Mesodermal cell (in vitro differentiated cells): ENCODE data around the gene SMCHD1.
"Not testable (repeated sequence)": the region's sequence is repeated elsewhere in the genome, so short reads cannot be mapped to it uniquely, and the experiment has no call there.

ENCODE experiments used
- H3K27ac ChIP-seq: 2 replicates; pipeline ENCODE4 v1.7.0; 2013; ENCODE audit warnings: mild to moderate bottlenecking, low read depth, low read length, moderate library complexity; ENCODE audit not compliant: severe bottlenecking
- H3K36me3 ChIP-seq: 2 replicates; pipeline ENCODE4 v1.7.1; 2013; ENCODE audit warnings: mild to moderate bottlenecking, low read length, moderate library complexity; ENCODE audit not compliant: control insufficient read depth, insufficient read depth
- H3K4me1 ChIP-seq: one replicate; pipeline ENCODE4 v1.7.1; 2013; ENCODE audit warnings: mild to moderate bottlenecking, low read length; ENCODE audit not compliant: insufficient read depth, control insufficient read depth, poor library complexity, severe bottlenecking
- H3K4me3 ChIP-seq: 2 replicates; pipeline ENCODE4 v1.7.0; 2013; ENCODE audit warnings: low read length, control low read depth, mild to moderate bottlenecking; ENCODE audit not compliant: insufficient read depth, poor library complexity, severe bottlenecking; ENCODE audit errors: extremely low read depth
- H3K9me3 ChIP-seq: 2 replicates; pipeline ENCODE4 v1.7.1; 2013; ENCODE audit warnings: mild to moderate bottlenecking, low read length, moderate library complexity; ENCODE audit not compliant: control insufficient read depth
- WGBS, 2 experiments: methylation state at CpG; one replicate each; pipeline ENCODE4 v1.1.5; 2013; ENCODE audit warnings: missing lambda C conversion rate in 2 of 2; ENCODE audit not compliant: insufficient coverage in 2 of 2; 5-methylcytosine and 5-hydroxymethylcytosine counted together

The SMCHD1 gene

DNA sequence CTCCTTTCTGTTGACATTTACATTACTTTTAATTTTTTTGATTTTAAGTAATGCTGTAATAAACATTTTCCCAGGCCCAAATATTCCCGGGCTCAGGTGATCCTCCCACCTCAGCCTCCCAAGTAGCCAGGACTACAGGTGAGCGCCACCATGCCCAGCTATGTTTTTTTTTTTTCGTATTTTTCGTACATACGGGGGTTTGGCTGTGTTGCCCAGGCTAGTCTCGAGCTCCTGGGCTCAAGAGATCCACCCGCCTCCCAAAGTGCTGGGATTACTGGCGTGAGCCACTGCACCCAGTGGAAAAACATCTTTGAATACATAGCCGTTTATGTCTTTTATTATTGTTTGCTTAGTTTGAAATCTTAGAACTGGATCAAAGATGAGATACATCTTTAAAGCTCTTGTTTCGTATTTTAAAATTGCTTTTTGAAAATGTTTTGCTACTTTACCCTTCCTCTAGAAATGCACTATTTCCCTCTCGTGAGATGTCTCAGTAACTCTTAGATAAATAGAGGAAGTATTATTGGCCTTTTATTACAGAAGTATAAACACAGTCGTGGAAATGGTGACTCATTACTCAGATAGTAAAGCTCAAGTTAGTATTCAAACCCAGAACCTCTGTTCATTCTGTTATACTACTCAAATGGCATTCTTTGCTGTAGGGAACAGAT, 2.4 kb downstream of the SMCHD1 start:
- 92 to 96% methylated on average over 6 to 7 of the region's 12 CpGs for WGBS, 2 experiments
- Histone ChIP-seq H3K27ac (peak overlapping the region; percentile 58), H3K9me3 (no peaks in the 10 kb centered on the region), H3K4me1 (peaks cover 4% of the 10 kb centered on the region), H3K36me3 (peaks cover 7% of the 10 kb centered on the region), H3K4me3 (peak overlapping the region; percentile 92)

DNA sequence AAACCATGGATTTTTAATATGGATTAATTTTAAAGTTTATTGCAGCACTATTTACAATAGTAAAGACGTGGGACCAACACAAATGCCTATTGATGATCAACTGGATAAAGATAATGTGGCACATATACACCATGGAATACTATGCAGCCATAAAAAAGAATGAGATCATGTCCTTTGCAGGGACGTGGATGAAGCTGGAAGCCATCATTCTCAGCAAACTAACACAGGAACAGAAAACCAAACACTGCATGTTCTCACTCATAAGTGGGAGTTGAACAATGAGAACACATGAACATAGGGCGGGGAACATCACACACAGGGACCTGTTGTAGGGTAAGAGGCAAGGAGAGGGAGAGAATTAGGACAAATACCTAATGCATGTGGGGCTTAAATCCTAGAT, 5.3 kb downstream of the SMCHD1 start:
- not testable (repeated sequence) for H3K4me3 ChIP-seq, H3K27ac ChIP-seq, H3K4me1 ChIP-seq, H3K9me3 ChIP-seq, H3K36me3 ChIP-seq
- WGBS, 2 experiments = 88% methylated on average over 1 of the region's 3 CpGs; no CpG with 5 or more reads in 1 of the 2 experiments

DNA sequence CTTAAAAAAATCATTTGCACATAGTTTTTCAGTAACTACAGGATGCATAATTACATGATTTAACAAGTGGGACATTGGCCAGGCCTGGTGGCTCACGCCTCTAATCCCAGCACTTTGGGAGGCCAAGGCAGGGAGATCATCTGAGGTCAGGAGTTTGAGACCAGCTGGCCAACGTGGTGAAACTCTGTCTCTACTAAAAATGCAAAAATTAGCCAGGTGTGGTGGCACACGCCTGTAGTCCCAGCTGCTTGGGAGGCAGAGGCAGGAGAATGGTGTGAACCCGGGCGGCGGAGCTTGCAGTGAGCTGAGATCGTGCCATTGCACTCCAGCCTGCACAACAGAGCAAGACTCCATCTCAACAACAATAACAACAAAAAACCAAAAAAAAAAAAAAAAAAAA, 6.8 kb downstream of the SMCHD1 start:
- H3K4me1 ChIP-seq, H3K9me3 ChIP-seq, H3K4me3 ChIP-seq, H3K27ac ChIP-seq: not testable (repeated sequence)
- H3K36me3 ChIP-seq = peaks cover 19% of the 10 kb centered on the region
- 58 to 83% methylated on average over 2 to 6 of the region's 7 CpGs for WGBS, 2 experiments

DNA sequence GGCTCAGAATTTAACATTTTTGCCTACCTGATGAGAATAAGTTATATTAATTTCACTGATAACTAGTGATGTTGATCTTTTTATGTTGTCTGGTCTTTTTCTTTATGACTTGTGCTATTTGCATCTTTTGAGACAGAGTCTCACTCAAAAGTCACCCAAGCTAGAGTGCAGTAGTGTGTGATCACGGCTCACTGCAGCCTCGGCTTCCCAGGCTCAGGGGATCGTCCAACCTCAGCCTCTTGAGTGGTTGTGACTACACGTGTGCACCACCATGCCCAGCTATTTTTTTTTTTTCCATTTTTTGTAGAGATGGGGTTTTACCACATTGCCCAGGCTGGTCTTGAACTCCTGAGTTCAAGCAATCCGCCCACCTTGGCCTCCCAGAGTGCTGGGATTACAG, 7.5 kb downstream of the SMCHD1 start:
- no peaks in the 10 kb centered on the region for H3K9me3 ChIP-seq
- WGBS, 2 experiments = 80 to 100% methylated on average over 1 to 2 of the region's 5 CpGs
- peaks cover 24% of the 10 kb centered on the region for H3K36me3 ChIP-seq
- H3K4me3 ChIP-seq = no peak overlapping the region
- H3K4me1 ChIP-seq = peaks cover 4% of the 10 kb centered on the region
- no peak overlapping the region for H3K27ac ChIP-seq

DNA sequence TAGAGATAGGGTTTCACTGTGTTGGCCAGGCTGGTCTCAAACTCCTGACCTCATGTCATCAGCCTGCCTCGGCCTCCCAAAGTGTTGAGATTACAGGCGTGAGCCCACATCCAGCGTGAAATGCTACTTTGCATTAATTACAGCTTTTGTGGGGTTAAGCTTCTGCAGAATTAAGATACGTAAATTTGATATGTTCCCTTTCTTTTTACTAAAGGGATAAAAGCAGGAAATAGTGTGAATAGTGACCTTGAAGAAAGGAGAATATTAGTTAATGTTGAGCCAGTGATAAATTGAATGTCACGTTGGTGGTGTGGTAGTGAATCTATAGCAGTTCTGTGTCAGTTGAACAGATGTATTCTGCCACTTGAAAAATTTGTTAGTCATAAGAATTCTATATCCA, 16.9 kb downstream of the SMCHD1 start:
- H3K4me1 ChIP-seq = no peaks in the 10 kb centered on the region
- H3K36me3 ChIP-seq = peaks cover 69% of the 10 kb centered on the region
- H3K4me3 ChIP-seq = no peak overlapping the region
- WGBS, 2 experiments = 93 to 100% methylated on average over 1 to 5 of the region's 5 CpGs
- no peaks in the 10 kb centered on the region for H3K9me3 ChIP-seq
- no peak overlapping the region for H3K27ac ChIP-seq

DNA sequence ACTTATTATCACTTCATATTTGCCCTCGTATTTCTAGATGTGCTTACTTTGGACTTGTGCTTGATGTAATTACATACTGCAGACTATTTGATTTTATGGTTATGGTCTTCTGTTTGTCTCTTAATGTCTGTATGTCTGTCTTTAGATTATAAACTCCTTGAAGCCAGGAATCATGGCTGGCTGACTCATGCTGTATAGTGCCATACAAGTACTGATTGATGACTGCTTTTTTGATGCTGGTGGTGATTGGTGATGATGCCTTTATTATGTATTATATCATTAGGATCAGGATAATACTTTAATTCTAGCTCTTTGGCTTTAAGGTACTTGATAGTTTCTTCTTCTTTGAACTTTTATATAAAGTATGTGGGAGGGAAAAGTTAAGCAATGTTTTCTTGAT, 17.3 kb downstream of the SMCHD1 start:
- whole genome bisulfite sequencing, 2 experiments = no CpG with 5 or more reads among the region's 1 CpG
- H3K4me3 ChIP-seq = no peak overlapping the region
- H3K36me3 ChIP-seq = peaks cover 72% of the 10 kb centered on the region
- H3K27ac ChIP-seq = no peak overlapping the region
- no peaks in the 10 kb centered on the region for H3K9me3 ChIP-seq
- H3K4me1 ChIP-seq = no peaks in the 10 kb centered on the region

DNA sequence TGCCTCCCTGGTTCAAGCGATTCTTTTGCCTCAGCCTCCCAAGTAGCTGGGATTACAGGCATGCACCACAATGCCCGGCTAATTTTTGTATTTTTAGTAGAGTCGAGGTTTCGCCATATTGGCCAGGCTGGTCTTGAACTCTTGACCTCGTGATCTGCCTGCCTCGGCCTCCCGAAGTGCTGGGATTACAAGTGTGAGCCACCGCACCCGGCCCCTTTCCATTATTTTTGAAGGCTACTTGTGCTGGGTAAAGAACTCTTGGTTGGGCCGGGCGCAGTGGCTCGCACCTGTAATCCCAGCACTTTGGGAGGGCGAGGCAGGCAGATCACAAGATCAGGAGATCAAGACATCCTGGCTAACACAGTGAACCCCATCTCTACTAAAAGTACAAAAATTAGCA, 23.4 kb downstream of the SMCHD1 start:
- 96 to 100% methylated on average over 8 of the region's 13 CpGs for WGBS, 2 experiments
- H3K4me1 ChIP-seq, H3K9me3 ChIP-seq, H3K4me3 ChIP-seq, H3K27ac ChIP-seq: not testable (repeated sequence)
- peaks cover 54% of the 10 kb centered on the region for H3K36me3 ChIP-seq

DNA sequence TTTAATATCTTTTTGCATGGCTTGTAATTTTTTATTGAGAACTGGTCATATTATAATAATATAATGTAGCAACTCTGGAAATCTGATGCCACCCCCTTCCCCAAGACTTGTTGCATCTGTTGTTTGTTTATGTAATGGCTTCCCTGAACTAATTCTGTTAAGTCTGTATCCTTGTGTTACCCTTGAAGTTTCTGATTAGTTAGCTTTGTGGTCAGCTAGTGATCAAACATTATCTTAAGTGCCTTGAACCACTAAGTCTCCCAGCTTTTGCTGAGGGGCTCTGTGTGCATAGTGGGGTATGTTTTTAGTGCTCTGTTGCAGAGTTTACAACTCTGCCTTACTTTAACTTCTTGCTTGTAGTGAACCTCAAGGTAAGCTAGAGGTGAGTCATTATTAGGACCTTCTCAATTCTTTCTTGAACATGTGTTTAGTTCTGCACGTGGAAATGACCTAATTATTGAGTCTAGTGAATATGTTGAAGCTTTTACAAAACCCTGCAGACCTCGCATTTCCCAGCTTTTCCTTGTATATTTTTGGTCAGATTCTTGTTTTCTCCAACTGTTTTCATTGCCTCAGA, 24.8 kb downstream of the SMCHD1 start:
- no peaks in the 10 kb centered on the region for H3K4me1 ChIP-seq
- H3K9me3 ChIP-seq = peaks cover under 1% of the 10 kb centered on the region
- WGBS, 2 experiments = 100% methylated on average over 1 of the region's 2 CpGs
- peaks cover 51% of the 10 kb centered on the region for H3K36me3 ChIP-seq
- no peak overlapping the region for H3K27ac ChIP-seq
- H3K4me3 ChIP-seq = no peak overlapping the region

DNA sequence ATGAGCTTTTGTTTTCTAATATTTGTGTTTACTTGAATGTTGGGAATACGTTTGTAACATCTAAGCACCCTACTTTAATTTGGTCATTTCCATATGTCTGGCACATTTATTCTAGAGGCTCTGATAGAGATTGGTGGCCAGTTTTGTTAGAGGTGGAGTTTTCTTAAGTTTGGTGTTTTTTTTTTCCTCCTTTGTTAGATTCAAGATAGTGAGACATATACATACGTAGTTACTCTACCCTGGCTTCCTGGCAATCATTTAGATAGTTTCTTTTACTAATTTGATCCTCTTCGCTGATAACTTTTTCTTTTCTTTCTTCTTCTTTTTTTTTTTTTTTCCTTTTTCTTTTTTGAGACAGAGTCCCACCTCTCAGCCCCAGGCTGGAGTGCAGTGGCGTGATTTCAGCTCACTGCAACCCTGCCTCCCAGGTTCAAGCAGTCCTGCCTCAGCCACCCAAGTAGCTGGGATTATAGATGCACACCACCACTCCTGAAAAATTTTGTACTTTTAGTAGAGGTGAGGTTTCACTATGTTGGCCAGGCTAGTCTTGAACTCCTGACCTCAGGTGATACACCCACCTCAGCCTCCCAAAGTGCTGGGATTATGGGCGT, 26.6 kb downstream of the SMCHD1 start:
- Histone ChIP-seq H3K27ac (no peak overlapping the region), H3K36me3 (peaks cover 58% of the 10 kb centered on the region), H3K9me3 (peaks cover 14% of the 10 kb centered on the region), H3K4me3 (no peak overlapping the region), H3K4me1 (no peaks in the 10 kb centered on the region)
- 87 to 100% methylated on average over 2 to 3 of the region's 5 CpGs for WGBS, 2 experiments

DNA sequence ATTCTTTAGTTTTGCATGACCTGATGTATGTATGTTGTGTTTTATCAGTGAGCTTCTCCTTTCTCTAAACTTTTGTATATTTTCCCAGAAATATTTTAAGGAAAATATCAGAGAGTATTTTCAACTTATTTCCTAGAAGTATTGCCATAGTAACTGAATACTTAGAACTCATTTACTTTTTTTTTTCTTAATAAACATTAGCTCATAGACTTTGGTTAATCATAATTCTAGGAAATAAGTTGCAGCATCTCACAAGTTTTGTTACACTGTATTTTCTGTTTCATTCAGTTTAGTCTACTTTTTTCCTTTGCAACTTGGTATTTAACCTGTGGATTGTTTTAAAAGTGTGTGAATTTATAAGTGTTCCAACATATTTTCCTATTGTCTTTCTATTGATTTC, 27.5 kb downstream of the SMCHD1 start:
- Histone ChIP-seq H3K27ac (no peak overlapping the region), H3K36me3 (peaks cover 55% of the 10 kb centered on the region), H3K4me3 (no peak overlapping the region)

DNA sequence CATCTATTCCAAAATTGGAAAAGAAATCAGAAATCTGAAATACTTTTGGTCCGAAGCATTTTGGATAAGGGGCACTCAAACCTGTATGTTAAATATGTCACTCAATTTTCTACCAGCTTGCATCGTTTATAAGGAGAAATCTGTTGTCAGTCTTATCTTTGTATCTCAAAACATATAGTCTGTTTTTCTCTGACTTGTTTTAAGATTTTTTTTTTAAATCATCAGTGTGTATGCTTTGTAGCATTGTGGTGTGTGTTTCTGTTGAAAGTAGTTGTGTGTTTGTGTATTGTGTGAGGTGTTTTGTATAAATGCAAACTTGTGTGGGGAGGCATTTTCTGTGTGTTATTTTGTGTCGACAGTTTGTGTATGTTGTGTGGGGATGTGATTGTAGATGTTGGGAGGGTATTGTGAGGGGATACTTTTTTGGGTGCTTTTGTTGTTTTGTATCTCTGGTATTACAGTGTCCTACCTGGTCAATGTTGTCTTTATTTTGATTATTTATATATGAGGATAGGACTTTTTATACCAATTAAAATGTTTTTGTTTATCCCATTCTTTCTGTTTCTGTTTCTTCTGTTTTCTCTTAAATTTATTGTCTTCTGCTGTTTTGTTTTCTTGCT, 30.9 kb downstream of the SMCHD1 start:
- Histone ChIP-seq H3K27ac (no peak overlapping the region), H3K4me3 (no peak overlapping the region), H3K9me3 (peaks cover 14% of the 10 kb centered on the region), H3K4me1 (no peaks in the 10 kb centered on the region), H3K36me3 (peaks cover 61% of the 10 kb centered on the region)
- WGBS, 2 experiments = 100% methylated on average over 1 to 3 of the region's 3 CpGs

More for the DNA sequence above, 27.5 kb downstream of the SMCHD1 start:
- Histone ChIP-seq H3K9me3 (peaks cover 14% of the 10 kb centered on the region), H3K4me1 (no peaks in the 10 kb centered on the region)
